MCF 10A (cell line): ENCODE measurements around the gene SRCIN1. TPM values are rescaled to one million over a fixed set of nuclear protein-coding genes. Genes with fewer than 3 reads are reported as not detected.

Source experiments
- BruUV-seq: library from RNA; stranded (reverse); fragments of 400-500 nt; replicated peaks from 2 replicates; lab custom pipeline; 2021; lab: Mats Ljungman, UMichigan
- CTCF ChIA-PET: fragments of 300-600 bp; sonication (Branson Sonifier 250); formaldehyde crosslinking; extraction: SDS; loops from one replicate; lab custom pipeline; 2021; ENCODE audit warnings: antibody characterized with exemption, inconsistent platforms; lab: Yijun Ruan, JAX
- POLR2A ChIA-PET: fragments of 300-600, 350-650 bp; sonication (Branson Sonifier 250); formaldehyde crosslinking; extraction: SDS; loops from one replicate; lab custom pipeline; 2020; ENCODE audit warnings: antibody characterized with exemption, inconsistent platforms; lab: Yijun Ruan, JAX
- DNase-seq: peaks from one replicate; pipeline ENCODE4 v3.0.0-alpha.2; 2018; ENCODE audit not compliant: unreplicated experiment
- H3K27ac Mint-ChIP-seq: one replicate; pipeline ENCODE4 v1.8.0; 2022; ENCODE audit warnings: mild to moderate bottlenecking, low read depth, mixed read lengths; ENCODE audit not compliant: unreplicated experiment
- H3K27me3 Mint-ChIP-seq: one replicate; pipeline ENCODE4 v1.8.0; 2022; ENCODE audit warnings: mixed read lengths; ENCODE audit not compliant: insufficient read depth, unreplicated experiment
- H3K36me3 Mint-ChIP-seq: one replicate; pipeline ENCODE4 v1.8.0; 2022; ENCODE audit warnings: mild to moderate bottlenecking, moderate library complexity, mixed read lengths; ENCODE audit not compliant: insufficient read depth, unreplicated experiment
- H3K4me1 Mint-ChIP-seq: one replicate; pipeline ENCODE4 v1.8.0; 2022; ENCODE audit warnings: mixed read lengths; ENCODE audit not compliant: insufficient read depth, unreplicated experiment
- H3K4me3 Mint-ChIP-seq: one replicate; pipeline ENCODE4 v1.8.0; 2022; ENCODE audit warnings: mild to moderate bottlenecking, moderate library complexity, mixed read lengths; ENCODE audit not compliant: unreplicated experiment
- H3K9me3 Mint-ChIP-seq: one replicate; pipeline ENCODE4 v1.8.0; 2022; ENCODE audit warnings: mixed read lengths; ENCODE audit not compliant: unreplicated experiment
- intact Hi-C: fragments of 100-400 bp; cut with micrococcal nuclease; formaldehyde crosslinking; loops from 2 replicates; pipeline ENCODE4 v1.14.1; 2022
- total RNA-seq: library from RNA; stranded (reverse); gene quantifications from 2 replicates; pipeline ENCODE4 v1.2.3, GENCODE V29; 2022
- TF ChIP-seq, protein P1 (sequence below): fragments of 200-600 bp; IDR thresholded peaks from one replicate; pipeline ENCODE4 v1.8.0; 2022; ENCODE audit warnings: antibody characterized with exemption, mild to moderate bottlenecking; ENCODE audit not compliant: unreplicated experiment

Gene SRCIN1
- total RNA-seq, 1 experiment from 2014 or later = 5.7 TPM

GRCh38 chr17:38563362-38564253 lies 42.1 kb downstream of the SRCIN1 start:
- peaks cover 48% of the 10 kb centered on the region for H3K27me3 Mint-ChIP-seq
- BruUV-seq = no TSS peak
- POLR2A ChIA-PET = no interaction called here
- no peaks in the 10 kb centered on the region for H3K36me3 Mint-ChIP-seq
- H3K9me3 Mint-ChIP-seq = no peaks in the 10 kb centered on the region
- H3K27ac Mint-ChIP-seq = no peak overlapping the region
- TF ChIP-seq, protein P1, sequence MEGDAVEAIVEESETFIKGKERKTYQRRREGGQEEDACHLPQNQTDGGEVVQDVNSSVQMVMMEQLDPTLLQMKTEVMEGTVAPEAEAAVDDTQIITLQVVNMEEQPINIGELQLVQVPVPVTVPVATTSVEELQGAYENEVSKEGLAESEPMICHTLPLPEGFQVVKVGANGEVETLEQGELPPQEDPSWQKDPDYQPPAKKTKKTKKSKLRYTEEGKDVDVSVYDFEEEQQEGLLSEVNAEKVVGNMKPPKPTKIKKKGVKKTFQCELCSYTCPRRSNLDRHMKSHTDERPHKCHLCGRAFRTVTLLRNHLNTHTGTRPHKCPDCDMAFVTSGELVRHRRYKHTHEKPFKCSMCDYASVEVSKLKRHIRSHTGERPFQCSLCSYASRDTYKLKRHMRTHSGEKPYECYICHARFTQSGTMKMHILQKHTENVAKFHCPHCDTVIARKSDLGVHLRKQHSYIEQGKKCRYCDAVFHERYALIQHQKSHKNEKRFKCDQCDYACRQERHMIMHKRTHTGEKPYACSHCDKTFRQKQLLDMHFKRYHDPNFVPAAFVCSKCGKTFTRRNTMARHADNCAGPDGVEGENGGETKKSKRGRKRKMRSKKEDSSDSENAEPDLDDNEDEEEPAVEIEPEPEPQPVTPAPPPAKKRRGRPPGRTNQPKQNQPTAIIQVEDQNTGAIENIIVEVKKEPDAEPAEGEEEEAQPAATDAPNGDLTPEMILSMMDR = no peak
- peaks cover 9% of the 10 kb centered on the region for H3K4me1 Mint-ChIP-seq
- CTCF ChIA-PET = interaction anchor here (1.4 to 1.5 kb wide), 2 partner anchors 15 to 21 kb away, joined by 3 to 6 read pairs; no protein-coding TSS in a partner anchor
- intact Hi-C loops = no loop called here
- no peak overlapping the region for H3K4me3 Mint-ChIP-seq
- DNase-seq = no peak

DNA sequence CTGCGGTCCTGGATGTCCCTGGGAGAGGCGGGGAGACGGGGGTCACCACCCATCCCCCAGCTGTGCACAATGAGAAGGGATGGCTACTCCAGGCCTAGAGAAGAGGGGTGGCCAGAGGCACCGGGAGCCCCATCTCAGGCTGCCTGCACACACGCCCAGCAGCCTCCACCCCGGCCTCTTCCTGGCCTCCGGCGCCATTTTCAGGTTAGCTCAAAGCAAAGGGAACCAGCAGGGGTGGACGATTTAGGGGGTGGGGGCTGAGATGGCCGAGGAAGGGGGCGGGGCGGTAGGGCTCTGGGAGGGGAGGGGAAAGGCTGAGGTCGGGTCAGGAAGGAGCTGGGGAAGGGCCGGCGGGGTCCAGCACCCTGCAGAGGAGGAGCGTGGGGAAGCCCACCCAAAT lies 42.8 kb downstream of the SRCIN1 start:
- no peaks in the 10 kb centered on the region for H3K36me3 Mint-ChIP-seq
- peaks cover 11% of the 10 kb centered on the region for H3K4me1 Mint-ChIP-seq
- intact Hi-C loops = no loop called here

DNA sequence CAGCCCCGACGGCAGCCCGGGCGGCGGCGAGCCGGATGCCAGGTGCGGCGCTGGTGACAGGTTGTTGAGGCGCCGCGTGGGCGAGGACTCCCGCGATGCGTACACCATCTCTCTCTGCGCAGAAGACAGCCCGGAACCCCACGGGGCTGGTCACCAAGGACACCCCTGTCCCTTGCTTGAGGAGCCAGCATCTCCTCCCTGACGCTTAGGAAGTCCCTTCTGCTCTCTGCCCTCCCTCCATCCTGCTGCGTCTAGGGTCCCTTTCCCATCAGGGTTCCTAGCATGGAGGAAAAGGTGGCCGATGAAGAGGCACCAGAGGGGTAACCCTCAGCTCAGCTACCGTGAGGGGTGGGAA lies 43.6 kb downstream of the SRCIN1 start:
- Mint-ChIP-seq H3K36me3 (no peaks in the 10 kb centered on the region), H3K9me3 (no peaks in the 10 kb centered on the region), H3K4me1 (peaks cover 16% of the 10 kb centered on the region), H3K27ac (no peak overlapping the region), H3K4me3 (no peak overlapping the region), H3K27me3 (peaks cover 39% of the 10 kb centered on the region)
- BruUV-seq = no TSS peak
- DNase-seq = no peak
- CTCF ChIA-PET = interaction anchor here (1.4 kb wide), 1 partner anchor 22 kb away, joined by 6 read pairs; no protein-coding TSS in a partner anchor
- intact Hi-C loops = no loop called here
- TF ChIP-seq, protein P1 = no peak
- POLR2A ChIA-PET = no interaction called here

More for the DNA sequence above, 42.8 kb downstream of the SRCIN1 start:
- POLR2A ChIA-PET = no interaction called here
- Mint-ChIP-seq H3K4me3 (no peak overlapping the region), H3K9me3 (no peaks in the 10 kb centered on the region), H3K27ac (no peak overlapping the region), H3K27me3 (peaks cover 46% of the 10 kb centered on the region)
- CTCF ChIA-PET = interaction anchor here (1.4 to 1.5 kb wide), 2 partner anchors 15 to 22 kb away, joined by 3 to 6 read pairs; no protein-coding TSS in a partner anchor
- DNase-seq = no peak
- no TSS peak for BruUV-seq
- TF ChIP-seq, protein P1 = no peak

DNA sequence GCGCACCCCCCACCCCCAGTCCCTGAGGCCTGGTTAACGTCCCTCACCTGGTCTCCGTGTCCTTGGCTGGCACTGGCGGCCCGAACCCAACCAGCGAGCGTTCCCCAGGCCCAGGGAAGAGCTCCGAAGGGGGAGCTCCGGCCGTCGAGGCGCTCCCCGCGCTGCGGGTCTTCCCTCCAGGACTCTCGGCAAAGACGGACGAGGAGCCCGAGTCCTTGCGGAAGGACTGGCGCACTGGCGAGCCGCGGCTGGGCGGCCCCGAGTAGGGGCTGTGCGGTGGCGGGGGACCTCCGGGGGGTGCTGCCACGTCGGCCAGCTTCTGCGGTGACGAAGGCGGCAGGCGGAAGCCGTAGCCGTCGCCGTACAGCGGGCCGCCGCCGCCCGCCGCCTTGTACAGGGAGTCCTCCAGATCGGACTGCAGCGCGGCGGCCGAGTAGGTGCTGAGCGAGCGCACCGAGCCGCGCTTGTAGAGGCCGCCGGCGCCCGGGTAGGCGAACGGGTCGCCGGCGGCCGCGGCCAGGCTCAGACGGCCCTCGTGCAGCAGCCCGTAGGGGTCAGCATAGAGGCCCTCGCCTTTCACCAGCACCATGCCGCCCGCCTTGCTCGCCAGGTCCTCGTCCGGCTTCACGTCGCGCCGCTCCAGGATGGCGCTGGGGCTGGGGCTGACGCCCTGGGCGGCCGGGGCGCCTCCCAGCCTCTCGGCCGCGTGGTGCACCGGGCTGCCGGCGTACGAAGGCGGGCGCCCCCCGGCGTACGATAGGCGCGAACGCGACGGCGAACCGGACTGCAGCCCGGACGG lies 44.1 kb downstream of the SRCIN1 start:
- ChIA-PET CTCF (interaction anchor here (1.0 to 4.3 kb wide), 3 partner anchors 16 to 20 kb away, joined by 3 to 86 read pairs (median 4); no protein-coding TSS in a partner anchor), POLR2A (no interaction called here)
- Mint-ChIP-seq H3K4me3 (no peak overlapping the region), H3K4me1 (peaks cover 16% of the 10 kb centered on the region), H3K9me3 (no peaks in the 10 kb centered on the region), H3K27me3 (peaks cover 33% of the 10 kb centered on the region), H3K36me3 (no peaks in the 10 kb centered on the region), H3K27ac (no peak overlapping the region)
- TF ChIP-seq, protein P1 = no peak
- no peak for DNase-seq
- BruUV-seq = no TSS peak
- intact Hi-C loops = no loop called here
